SK-N-SH (cell line): ENCODE results near the gene ELMO2. TPM values are rescaled to one million over a fixed set of nuclear protein-coding genes. Genes with fewer than 3 reads are reported as not detected.

Source experiments
- CTCF ChIA-PET: fragments of 300-600, 350-600 bp; formaldehyde crosslinking; extraction: SDS; loops from one replicate; lab custom pipeline; 2021; lab: Yijun Ruan, JAX
- POLR2A ChIA-PET: fragments of 350-600 bp; sonication (Branson Sonifier 250); formaldehyde crosslinking; extraction: SDS; loops from one replicate; lab custom pipeline; 2020; ENCODE audit warnings: antibody characterized with exemption, inconsistent platforms; lab: Yijun Ruan, JAX
- DNase-seq: peaks from one replicate; pipeline ENCODE4 v3.0.0; 2012
- H2AFZ ChIP-seq: fragments of 200-600 bp; sonication (generic); 2 replicates; pipeline ENCODE4 v1.8.1; 2016; ENCODE audit warnings: antibody characterized with exemption, mild to moderate bottlenecking, low read depth
- H3F3A ChIP-seq: fragments of 200-600 bp; sonication (generic); replicated peaks from 2 replicates; pipeline ENCODE3; 2016; ENCODE audit warnings: antibody characterized with exemption, mild to moderate bottlenecking; ENCODE audit not compliant: insufficient read depth
- H3K27ac ChIP-seq, 2 experiments: fragments of 200-500 bp in 1 of 2; fragments of 200-600 bp in 1 of 2; sonication (Bioruptor generic) in 1 of 2; sonication (generic), shearing (Covaris generic) in 1 of 2; 2 replicates each; pipeline versions ENCODE4 v1.5.1 to v1.6.1; 2014 to 2016; ENCODE audit warnings: low read depth in 2 of 2, inconsistent platforms in 1 of 2, low read length in 1 of 2, mild to moderate bottlenecking in 1 of 2, mixed read lengths in 1 of 2
- H3K27me3 ChIP-seq: fragments of 200-600 bp; sonication (generic), shearing (Covaris generic); 2 replicates; pipeline ENCODE4 v1.6.1; 2016; ENCODE audit warnings: mixed run types; ENCODE audit not compliant: insufficient read depth
- H3K36me3 ChIP-seq, 2 experiments: fragments of 200-500 bp in 1 of 2; fragments of 200-600 bp in 1 of 2; sonication (Bioruptor generic) in 1 of 2; sonication (generic) in 1 of 2; replicated peaks in 1 of 2; 2 replicates each; pipeline versions ENCODE3 to v1.5.1; 2014 to 2016; ENCODE audit warnings: low read length in 1 of 2, mild to moderate bottlenecking in 1 of 2; ENCODE audit not compliant: insufficient read depth in 2 of 2, control insufficient read depth in 1 of 2
- H3K4me1 ChIP-seq, 2 experiments: fragments of 200-500 bp in 1 of 2; fragments of 200-600 bp in 1 of 2; sonication (Bioruptor generic) in 1 of 2; sonication (generic), shearing (Covaris generic) in 1 of 2; 2 replicates each; pipeline versions ENCODE4 v1.5.1 to v1.6.1; 2014 to 2016; ENCODE audit warnings: low read depth in 1 of 2, low read length in 1 of 2, mixed run types in 1 of 2; ENCODE audit not compliant: insufficient read depth in 2 of 2, control insufficient read depth in 1 of 2
- H3K4me2 ChIP-seq: fragments of 200-600 bp; sonication (generic), shearing (Covaris generic); 2 replicates; pipeline ENCODE4 v1.6.1; 2017; ENCODE audit warnings: mixed run types
- H3K4me3 ChIP-seq, 2 experiments: fragments of 200-500 bp in 1 of 2; fragments of 200-600 bp in 1 of 2; sonication (Bioruptor generic) in 1 of 2; sonication (generic), shearing (Covaris generic) in 1 of 2; 2 replicates each; pipeline versions ENCODE4 v1.5.1 to v1.8.1; 2014 to 2016; ENCODE audit warnings: low read depth in 2 of 2, inconsistent platforms in 1 of 2, low read length in 1 of 2, mild to moderate bottlenecking in 1 of 2, mixed read lengths in 1 of 2, moderate library complexity in 1 of 2
- H3K79me2 ChIP-seq: fragments of 200-600 bp; sonication (generic); 2 replicates; pipeline ENCODE4 v1.8.1; 2017; ENCODE audit warnings: mild to moderate bottlenecking; ENCODE audit not compliant: insufficient read depth
- H3K9ac ChIP-seq: fragments of 200-600 bp; sonication (generic); 2 replicates; pipeline ENCODE4 v1.6.1; 2017; ENCODE audit warnings: mixed run types
- H3K9me2 ChIP-seq: fragments of 200-600 bp; sonication (generic); 2 replicates; pipeline ENCODE4 v1.6.1; 2017; ENCODE audit warnings: mixed run types
- H3K9me3 ChIP-seq: fragments of 200-600 bp; sonication (generic); 2 replicates; pipeline ENCODE4 v1.6.1; 2017; ENCODE audit warnings: mixed run types, mild to moderate bottlenecking, moderate library complexity
- H4K20me1 ChIP-seq: fragments of 200-600 bp; sonication (generic); 2 replicates; pipeline ENCODE4 v1.6.1; 2017; ENCODE audit warnings: mild to moderate bottlenecking, mixed run types; ENCODE audit not compliant: insufficient read depth
- CHD2 ChIP-seq: fragments of 150-350 bp; IDR thresholded peaks from 2 replicates; pipeline ENCODE4 v1.6.1; 2018; ENCODE audit warnings: low read length; ENCODE audit not compliant: partially characterized antibody
- FOSL2 ChIP-seq: IDR thresholded peaks from 2 replicates; pipeline ENCODE4 v1.4.0; 2012; ENCODE audit warnings: low read depth, mild to moderate bottlenecking, moderate library complexity, borderline replicate concordance
- FOXM1 ChIP-seq: IDR thresholded peaks from 2 replicates; pipeline ENCODE4 v1.4.0; 2012; ENCODE audit warnings: low read depth, mild to moderate bottlenecking
- GABPA ChIP-seq: IDR thresholded peaks from 2 replicates; pipeline ENCODE4 v1.4.0; 2012; ENCODE audit warnings: low read depth, mild to moderate bottlenecking
- JUND ChIP-seq: IDR thresholded peaks from 2 replicates; pipeline ENCODE4 v1.4.0; 2012
- MAX ChIP-seq: IDR thresholded peaks from 2 replicates; pipeline ENCODE4 v1.4.0; 2012; ENCODE audit warnings: low read depth
- NRF1 ChIP-seq: IDR thresholded peaks from 2 replicates; pipeline ENCODE4 v1.6.1; 2012; ENCODE audit warnings: low read depth, mild to moderate bottlenecking, low read length
- PBX3 ChIP-seq: IDR thresholded peaks from 2 replicates; pipeline ENCODE4; 2012
- RCOR1 ChIP-seq: fragments of 150-350 bp; IDR thresholded peaks from 2 replicates; pipeline ENCODE4 v1.6.1; 2017; ENCODE audit warnings: antibody characterized with exemption, low read length
- REST ChIP-seq: IDR thresholded peaks from 2 replicates; pipeline ENCODE4 v1.6.1; 2012; ENCODE audit warnings: mild to moderate bottlenecking, low read depth, low read length, moderate library complexity
- RXRA ChIP-seq: IDR thresholded peaks from 2 replicates; pipeline ENCODE4 v1.4.0; 2012; ENCODE audit warnings: low read depth, mild to moderate bottlenecking, borderline replicate concordance
- SMC3 ChIP-seq: IDR thresholded peaks from 2 replicates; pipeline ENCODE4 v1.6.1; 2012; ENCODE audit warnings: low read depth, low read length, improper control_type of control experiment
- TAF1 ChIP-seq: IDR thresholded peaks from 2 replicates; pipeline ENCODE4 v1.6.1; 2012; ENCODE audit warnings: low read depth, mild to moderate bottlenecking, low read length, moderate library complexity, borderline replicate concordance
- USF2 ChIP-seq: fragments of 150-350 bp; IDR thresholded peaks from 2 replicates; pipeline ENCODE4 v1.6.1; 2017; ENCODE audit warnings: antibody characterized with exemption, low read length, low read depth, borderline replicate concordance
- YY1 ChIP-seq: IDR thresholded peaks from 2 replicates; pipeline ENCODE4 v1.4.0; 2012; ENCODE audit warnings: low read depth, mild to moderate bottlenecking
- ZBTB33 ChIP-seq: IDR thresholded peaks from 2 replicates; pipeline ENCODE4 v1.4.0; 2012; ENCODE audit warnings: low read depth, borderline replicate concordance
- WGBS: methylation state at CpG from one replicate; pipeline ENCODE4 v1.1.6; 2017; ENCODE audit warnings: low lambda C conversion rate; 5-methylcytosine and 5-hydroxymethylcytosine counted together
- polyA plus RNA-seq, 3 experiments: library from polyadenylated mRNA; depleted of rRNA; stranded (reverse); fragments of >200 nt; gene quantifications; 2 replicates each; pipeline ENCODE4 v1.2.3, GENCODE V29; 2012

Gene ELMO2
- polyA plus RNA-seq, 1 of the 3 experiments (the other 2 are of a cell fraction) = 32.1 TPM

- peaks cover 6% of the 10 kb centered on the region for H4K20me1 ChIP-seq
- no peak overlapping the region for H3K4me2 ChIP-seq
- H2AFZ ChIP-seq = no peak overlapping the region
- no peaks in the 10 kb centered on the region for H3K9me3 ChIP-seq
- TF ChIP-seq CHD2 = no peak
- no peak for TF ChIP-seq RXRA
- no peak for TF ChIP-seq FOSL2
- TF ChIP-seq TAF1 = no peak
- H3K4me1 ChIP-seq = peaks cover 6 to 39% of the 10 kb centered on the region in 2 experiments; a peak in 3 of 4 replicates
- ChIA-PET POLR2A (interaction anchor here (0.7 to 1.5 kb wide), 2 partner anchors 9 to 23 kb away, joined by 3 to 7 read pairs; no protein-coding TSS in a partner anchor), CTCF (interaction anchor here (1.1 to 5.2 kb wide), 8 partner anchors 18 to 227 kb away, joined by 3 to 32 read pairs (median 4); no protein-coding TSS in a partner anchor)
- peaks cover 4% of the 10 kb centered on the region for H3F3A ChIP-seq
- DNase-seq = no peak
- no peak overlapping the region for H3K9ac ChIP-seq
- 92% methylated on average over 7 of the region's 7 CpGs for WGBS
- H3K9me2 ChIP-seq = no peaks in the 10 kb centered on the region
- H3K27me3 ChIP-seq = no peaks in the 10 kb centered on the region
- H3K79me2 ChIP-seq = peaks cover 3% of the 10 kb centered on the region; the same call in 1 of the 2 replicates
- no peak overlapping the region; a peak in 1 of 4 replicates for H3K27ac ChIP-seq
- no peak overlapping the region for H3K4me3 ChIP-seq
- H3K36me3 ChIP-seq = peaks cover 7 to 46% of the 10 kb centered on the region in 2 experiments
Measured at GRCh38 chr20:46355778-46356177, 50.6 kb downstream of the ELMO2 start.

- Histone ChIP-seq H3K27ac (no peak overlapping the region; a peak in 1 of 4 replicates), H3F3A (peaks cover 7% of the 10 kb centered on the region), H3K4me1 (peaks cover 13 to 46% of the 10 kb centered on the region in 2 experiments; a peak in 3 of 4 replicates), H3K9ac (no peak overlapping the region), H2AFZ (no peak overlapping the region), H3K79me2 (no peaks in the 10 kb centered on the region), H3K4me3 (no peak overlapping the region), H3K4me2 (no peak overlapping the region), H3K9me2 (no peaks in the 10 kb centered on the region), H3K9me3 (no peaks in the 10 kb centered on the region), H4K20me1 (peaks cover 6% of the 10 kb centered on the region), H3K36me3 (peaks cover 7 to 46% of the 10 kb centered on the region in 2 experiments), H3K27me3 (no peaks in the 10 kb centered on the region)
- ChIA-PET CTCF (interaction anchor here (1.1 to 5.2 kb wide), 5 partner anchors 17 to 226 kb away, joined by 3 to 32 read pairs (median 4); no protein-coding TSS in a partner anchor), POLR2A (interaction anchor here (1.4 to 1.5 kb wide), 2 partner anchors 9 to 16 kb away, joined by 4 to 7 read pairs; no protein-coding TSS in a partner anchor)
- DNase-seq = no peak
- 98% methylated on average over 15 of the region's 20 CpGs for WGBS
- TF ChIP-seq FOXM1 = no peak
- TF ChIP-seq YY1 = no peak
- TF ChIP-seq PBX3 = no peak
- TF ChIP-seq NRF1 = no peak
- no peak for TF ChIP-seq GABPA
- no peak for TF ChIP-seq USF2
- TF ChIP-seq JUND = no peak
- TF ChIP-seq MAX = no peak
- no peak for TF ChIP-seq REST
- TF ChIP-seq SMC3 = no peak
- TF ChIP-seq TAF1 = no peak
- TF ChIP-seq RCOR1 = no peak
- TF ChIP-seq ZBTB33 = no peak
- TF ChIP-seq RXRA = no peak
Measured at GRCh38 chr20:46354920-46355654, 51.3 kb downstream of the ELMO2 start.
